Measurements from ENCODE around the gene HS1BP3.

The HS1BP3 gene

DNA sequence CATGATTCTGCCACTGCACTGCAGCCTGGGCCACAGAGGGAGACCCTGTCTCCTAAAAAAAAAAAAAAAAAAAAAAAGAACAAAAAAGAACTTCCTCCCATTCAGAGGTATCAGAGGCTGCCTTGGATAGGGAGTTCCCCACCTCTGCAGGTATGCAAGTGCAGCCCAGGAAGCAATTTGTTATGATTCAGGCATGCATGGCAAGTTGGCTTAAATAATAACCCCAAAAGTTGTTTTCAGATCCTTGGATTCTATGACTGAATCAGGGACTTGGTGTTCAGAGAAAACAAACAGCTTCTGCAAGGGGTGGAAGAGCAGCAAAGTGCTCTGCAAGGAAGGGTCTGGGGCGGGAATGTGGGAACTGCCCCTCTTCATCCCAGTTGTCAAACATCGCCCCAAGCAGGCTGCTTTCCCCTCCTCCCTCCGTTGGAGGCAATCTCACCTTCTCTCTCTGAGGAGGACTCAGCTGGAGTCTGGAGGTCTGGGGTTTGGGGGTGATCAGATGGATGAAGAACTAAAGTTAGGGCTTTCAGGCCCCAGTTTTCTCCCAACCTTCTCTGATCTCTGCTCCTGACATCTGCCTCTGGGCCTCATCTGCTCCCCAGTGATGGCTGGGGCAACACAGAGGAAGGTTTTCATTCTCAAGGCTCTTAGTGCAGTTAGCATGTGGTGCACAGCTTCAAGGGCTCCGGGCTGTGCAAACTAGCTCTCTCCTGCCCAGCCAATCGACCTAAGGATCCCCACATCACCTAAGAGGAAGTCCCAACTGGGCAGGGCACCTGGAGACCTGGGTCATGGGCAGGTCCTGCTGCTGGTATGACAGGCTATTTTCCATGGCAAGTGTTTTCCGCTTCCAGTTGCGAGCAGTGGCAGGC is 12.5 kb upstream of the HS1BP3 start:
- DNase-seq, result no peak

DNA sequence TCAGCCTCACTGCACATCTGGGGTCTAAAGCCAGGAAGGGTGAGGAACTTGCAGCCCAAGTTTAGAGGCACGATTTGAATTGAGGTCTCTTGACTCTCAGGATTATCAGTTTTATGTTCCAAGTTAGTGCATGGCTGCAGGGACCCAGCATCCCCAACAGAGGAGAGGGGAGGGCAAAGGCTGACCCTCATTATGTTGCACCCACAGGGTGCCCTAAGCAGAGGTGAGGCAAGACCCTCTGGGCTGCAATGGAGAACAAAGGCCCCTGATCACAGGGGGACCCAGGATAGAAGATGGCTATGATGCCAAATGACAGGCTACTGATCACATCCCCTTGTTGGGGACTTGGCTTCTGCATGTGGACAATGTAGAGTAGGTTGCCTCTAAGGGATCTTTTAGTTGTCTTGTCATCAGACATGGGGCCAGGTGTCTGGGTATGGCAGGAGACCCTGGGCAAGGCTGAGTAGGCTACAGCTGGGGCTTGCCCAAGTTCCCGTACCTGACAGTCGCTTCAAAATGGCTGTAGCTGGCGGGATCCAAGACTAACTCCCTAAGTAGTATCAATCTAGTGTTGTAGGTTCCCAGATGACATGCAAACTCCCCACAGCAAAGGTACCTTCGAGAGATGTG is 11.5 kb upstream of the HS1BP3 start:
- DNase-seq, result no peak

- DNase-seq, result peak; percentile 67 to 70
Measured at GRCh38 chr2:20661421-20662307, 10.8 kb upstream of the HS1BP3 start.

DNA sequence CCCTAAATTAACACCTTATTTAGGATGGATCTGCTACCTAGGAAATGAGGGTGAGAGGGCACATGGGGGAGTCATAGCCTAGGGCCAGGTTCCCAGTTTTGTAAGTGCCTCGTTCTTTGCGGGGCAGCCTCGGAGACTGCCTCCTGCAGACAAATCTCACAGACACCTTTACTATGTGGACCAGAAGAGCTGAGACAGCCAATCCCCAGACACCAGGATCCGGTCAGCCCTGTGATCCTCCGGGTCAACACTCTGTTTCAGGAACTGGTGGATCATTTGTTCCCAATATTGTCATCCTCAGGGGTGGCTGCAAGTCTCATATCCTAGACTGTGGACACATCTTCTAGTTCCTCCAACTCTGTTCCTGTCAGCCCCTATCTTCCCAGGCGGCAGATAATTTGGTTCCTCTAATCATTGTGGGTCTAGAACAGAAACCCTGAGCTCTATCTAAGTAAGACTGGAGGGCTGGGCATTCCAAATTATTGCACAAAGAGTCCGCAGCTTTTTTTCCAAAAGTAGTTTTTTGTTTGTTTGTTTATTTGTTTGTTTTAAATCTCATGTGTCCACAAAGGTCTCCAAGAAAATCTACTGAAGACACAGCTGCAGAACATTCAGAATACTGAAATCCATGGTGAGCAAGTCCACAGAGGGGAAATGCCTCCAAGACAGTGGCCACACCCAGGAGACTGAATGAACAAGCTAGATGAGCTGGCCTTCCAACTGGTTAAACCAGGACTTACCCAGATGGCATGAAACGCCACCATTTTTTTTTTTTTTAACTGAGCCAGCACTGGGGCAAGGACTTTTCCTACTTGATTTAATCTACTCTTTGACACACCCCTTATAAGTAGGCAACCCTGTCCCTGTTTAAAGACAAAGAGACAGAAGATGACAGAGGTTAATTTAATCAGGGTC is 9.9 kb upstream of the HS1BP3 start:
- no peak for DNase-seq

DNA sequence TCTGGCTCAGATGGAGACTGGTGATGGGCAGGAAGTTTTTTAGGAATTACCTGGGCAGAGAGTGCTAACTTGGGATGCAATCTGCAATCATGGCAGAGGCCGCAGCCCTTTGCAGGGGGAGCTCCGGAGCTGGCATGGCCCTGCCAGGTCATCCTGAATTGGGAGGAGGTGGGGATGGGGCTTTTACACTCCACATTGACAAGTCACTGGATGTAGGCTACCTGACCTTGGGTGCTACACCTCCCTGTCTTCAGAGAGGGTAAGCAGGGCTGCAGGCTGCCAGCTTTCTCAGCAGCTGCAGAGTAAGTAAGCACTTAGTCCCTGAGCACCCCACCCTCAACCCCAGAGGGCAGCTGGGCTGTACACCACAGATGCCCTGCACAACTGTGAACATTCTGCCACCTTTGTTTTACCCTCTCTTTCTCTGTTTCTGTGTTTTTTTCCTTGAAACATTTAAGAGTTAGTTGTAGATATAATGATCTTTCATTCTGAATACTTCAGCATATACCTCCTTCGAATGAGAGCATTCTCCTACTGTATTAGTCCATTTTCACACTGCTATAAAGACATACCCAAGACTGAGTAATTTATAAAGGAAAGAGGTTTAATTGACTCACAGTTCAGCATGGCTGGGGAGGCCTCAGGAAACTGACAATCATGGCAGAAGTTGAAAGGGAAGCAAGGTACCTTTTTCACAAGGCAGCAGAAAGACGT is 6.8 kb upstream of the HS1BP3 start:
- no peak for DNase-seq

DNA sequence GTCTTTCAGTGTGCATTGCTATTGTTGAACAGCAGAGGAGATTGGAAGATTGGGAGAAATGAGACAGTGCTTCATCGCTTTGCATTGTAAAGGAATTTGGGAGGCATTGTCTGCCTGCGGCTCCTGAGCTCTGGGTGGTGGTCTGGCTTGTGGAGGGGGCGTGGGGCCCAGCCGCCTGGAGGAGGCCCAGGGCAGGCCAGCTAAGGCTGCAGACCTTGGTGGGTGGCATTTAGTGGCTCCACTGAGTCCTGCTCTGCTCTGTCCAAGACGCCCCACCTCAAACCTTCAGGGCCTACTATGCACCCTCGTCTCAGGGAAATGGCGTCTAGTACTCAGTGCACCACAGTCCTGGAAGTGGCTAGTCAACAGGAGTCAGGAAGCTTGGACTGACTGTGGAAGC is 5.7 kb upstream of the HS1BP3 start:
- DNase-seq, result no peak

DNA sequence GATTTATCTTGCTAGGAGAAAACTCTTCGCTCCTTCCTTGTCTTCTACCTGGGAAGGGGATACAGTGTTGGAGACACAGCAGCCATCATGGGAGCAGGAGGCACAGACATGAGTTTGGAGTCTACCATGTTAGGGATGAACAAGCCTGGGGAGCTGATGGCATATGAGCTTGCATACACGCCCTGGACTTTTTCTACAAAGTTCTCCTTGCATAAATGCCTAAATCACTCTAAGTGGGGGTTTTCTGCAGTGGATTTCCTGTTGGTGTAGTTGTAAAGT is 3.6 kb upstream of the HS1BP3 start:
- DNase-seq, result no peak

GRCh38 chr2:20653695-20654534 is 3.0 kb upstream of the HS1BP3 start:
- DNase-seq, result no peak

- no peak for DNase-seq
Measured at GRCh38 chr2:20652673-20653575, 2.0 kb upstream of the HS1BP3 start.

DNA sequence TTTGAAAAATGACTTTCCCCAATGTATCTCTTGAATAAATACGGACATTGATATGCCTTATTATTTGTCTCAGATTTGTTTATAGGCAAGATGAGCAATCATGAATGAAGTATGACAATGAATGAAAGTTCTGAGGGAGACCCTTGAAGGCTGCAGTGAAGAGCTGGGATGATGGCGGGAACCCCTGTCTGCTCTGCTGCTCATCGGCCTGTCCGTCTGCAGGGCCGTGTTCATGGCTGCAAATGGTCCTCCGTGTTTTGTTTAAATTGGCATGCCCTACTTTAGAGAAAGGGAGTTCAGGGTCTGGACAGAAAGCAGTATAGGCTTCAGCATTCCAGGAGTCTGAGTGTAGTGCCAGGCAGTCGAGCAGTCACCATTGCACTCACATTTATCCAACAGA is 1.2 kb upstream of the HS1BP3 start:
- no peak for DNase-seq

DNA sequence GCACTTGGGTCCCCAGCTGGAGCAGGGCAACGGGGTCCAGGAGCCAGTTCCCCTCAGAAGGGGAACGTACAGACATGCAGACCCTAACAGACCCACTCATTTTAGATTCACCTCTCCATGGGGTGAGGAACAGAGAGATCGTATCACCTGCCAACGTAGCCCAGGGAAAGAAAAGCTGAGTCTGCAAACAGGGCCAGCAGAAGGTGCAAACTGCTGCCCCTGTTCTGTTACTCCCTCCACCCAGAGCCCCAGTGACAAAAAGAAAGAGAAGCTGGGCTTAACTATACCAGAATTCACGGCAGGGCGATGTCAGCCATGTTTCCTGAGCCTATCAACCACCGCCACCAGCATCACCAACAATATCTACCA is 817 bp upstream of the HS1BP3 start:
- no peak for DNase-seq

DNA sequence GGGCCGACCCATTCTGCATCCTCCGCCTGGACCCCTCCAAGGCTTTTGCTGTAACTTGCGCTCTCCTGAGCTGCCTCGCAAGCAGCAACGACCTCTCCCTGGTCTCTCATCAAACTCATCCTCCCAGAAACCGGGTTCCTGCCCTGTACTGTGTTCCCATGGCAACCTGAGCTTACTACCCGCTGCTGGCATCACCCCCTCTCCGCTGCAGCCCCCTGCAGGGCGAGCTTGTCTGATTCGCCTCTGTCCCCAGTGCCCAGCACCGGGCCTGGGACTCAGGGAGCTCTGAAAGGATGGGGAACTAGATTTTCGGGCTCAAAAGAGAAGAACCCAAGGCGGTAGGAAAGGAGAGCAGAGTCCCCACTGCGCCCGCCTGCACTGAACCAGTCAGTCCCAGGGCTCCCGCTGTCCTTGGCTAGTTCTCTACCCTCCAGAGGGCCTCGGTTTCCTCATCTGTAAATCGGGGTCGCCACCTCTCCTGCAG is 463 bp downstream of the HS1BP3 start:
- peak in 1 of 2 donors; percentile 17 for DNase-seq

- no peak for DNase-seq
Measured at GRCh38 chr2:20649976-20650375, 922 bp downstream of the HS1BP3 start.

GRCh38 chr2:20649576-20649975 is 1.3 kb downstream of the HS1BP3 start:
- no peak for DNase-seq

- no peak for DNase-seq
Measured at GRCh38 chr2:20648831-20649230, 2.1 kb downstream of the HS1BP3 start.

DNA sequence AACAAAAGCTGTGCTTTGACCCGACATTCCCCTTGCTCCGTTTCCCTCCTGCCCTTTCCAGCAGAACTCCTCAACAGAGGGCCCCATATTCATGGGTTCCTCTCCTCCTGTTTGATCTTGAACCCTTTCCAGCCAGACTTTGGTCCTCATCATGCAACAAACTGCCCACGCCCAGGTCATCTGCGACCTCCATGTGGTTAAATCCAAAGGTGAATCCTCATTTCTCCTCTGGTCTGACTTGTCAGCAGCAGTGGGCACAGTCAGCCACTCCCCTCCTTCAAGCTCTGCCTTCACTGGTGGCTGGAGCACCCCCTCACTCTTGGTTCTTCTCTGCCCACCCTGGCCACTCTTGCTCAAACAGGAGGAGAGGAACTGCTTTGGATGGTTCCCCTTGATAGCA is 2.7 kb downstream of the HS1BP3 start:
- DNase-seq, result no peak

DNA sequence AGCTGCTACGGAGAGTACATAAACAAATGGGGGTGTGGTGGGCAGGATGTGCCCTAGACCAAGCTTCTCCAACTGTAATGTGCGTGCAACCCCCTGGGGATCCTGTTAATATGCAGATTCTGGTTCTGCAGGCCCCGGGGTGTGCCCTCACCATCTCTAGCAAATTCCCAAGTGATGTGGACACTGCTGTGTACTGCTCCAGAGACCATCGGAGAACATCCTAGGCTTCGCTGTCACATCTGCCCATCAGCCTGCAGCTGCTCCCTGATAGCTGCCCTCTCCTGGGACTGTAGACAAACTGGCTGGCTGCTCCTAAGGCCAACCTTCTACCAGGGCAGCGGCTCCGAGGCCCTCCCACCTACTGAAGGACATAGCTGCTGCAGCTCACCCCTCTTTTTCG is 3.2 kb downstream of the HS1BP3 start:
- no peak for DNase-seq

DNA sequence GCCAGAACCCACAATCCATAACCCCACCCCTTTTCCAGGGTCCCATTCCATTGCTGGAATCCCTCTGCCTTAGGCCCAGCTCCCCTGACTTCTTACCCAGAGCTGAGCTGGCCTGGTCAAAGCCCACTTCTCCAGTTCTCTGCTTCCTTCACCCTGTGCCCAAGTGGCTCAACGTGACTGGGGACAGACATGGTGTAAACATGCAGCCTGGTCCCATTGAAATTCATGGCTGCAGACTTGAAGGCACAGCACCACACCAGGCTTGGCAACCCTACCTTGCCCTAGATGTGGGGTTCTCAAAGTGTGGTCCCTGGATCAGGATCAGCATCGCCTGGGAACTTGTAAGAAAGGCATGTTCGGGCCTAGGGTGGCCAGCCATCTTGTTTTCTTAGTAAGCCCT is 3.7 kb downstream of the HS1BP3 start:
- no peak for DNase-seq

DNA sequence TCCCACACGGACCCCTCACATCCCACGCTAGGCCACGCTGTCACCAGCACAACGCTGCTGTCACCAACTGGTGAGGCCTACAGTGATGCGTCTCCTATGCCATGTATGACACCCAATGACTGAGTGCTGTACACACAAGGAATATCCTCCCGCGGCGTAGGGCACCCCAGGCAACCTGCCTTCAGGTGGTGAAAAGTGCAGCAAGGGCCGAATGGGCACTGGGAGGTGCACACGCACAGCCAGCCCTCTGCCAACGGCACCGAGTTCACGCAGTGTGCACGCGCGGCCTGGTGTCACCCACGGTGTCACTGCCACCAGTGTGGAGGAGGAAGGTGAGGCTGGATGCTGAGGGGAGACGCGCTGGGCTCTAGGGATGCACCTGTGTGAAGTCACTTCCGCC is 4.5 kb downstream of the HS1BP3 start:
- no peak for DNase-seq

DNA sequence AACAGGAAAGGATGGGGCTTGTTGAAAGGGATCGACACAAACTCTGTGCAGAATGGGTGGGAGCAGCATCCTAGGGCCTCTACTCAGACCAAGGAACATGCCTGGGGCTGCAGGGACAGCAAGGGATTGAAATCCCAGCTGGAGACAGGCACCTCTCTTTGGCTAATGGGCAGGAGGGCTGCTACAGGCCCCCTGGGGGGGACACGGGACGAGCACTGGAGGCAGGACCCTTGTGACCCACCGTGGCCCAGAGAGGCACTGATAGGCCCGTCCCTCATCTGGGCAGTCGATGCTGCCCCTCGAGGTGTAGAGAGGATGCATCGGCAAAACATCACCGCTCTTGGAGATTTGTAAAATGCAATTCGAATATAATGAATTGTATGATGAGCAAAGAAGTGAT is 5.1 kb downstream of the HS1BP3 start:
- no peak for DNase-seq
